ENCODE data around the gene PUS3. TPM values are rescaled to one million over a fixed set of nuclear protein-coding genes. Genes with fewer than 3 reads are reported as not detected.
A peak's percentile ranks its signal among the peaks of the same experiment; 100 is the strongest.
"Not testable (repeated sequence)": the region's sequence is repeated elsewhere in the genome, so short reads cannot be mapped to it uniquely, and the experiment has no call there.

PUS3 gene
- polyA plus RNA-seq, 1 donor from 2014 or later, result 10.0 TPM

DNA sequence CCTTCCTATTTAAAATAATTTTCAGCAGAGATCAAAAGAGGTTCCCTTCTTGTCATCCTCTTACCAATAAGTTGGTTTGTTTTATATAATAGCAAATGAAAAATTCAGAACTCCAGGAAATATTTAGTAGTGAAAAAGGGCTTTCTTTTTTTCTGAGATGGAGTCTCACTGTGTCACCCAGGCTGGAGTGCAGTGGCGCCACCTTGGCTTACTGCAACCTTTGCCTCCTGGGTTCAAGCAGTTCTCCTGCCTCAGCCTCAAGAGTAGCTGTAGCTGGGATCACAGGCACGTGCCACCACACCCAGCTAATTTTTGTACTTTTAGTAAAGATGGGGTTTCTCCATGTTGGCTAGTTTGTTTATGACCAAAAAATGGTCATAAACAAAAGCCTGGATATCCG is 11.6 kb upstream of the PUS3 start:
- not testable (repeated sequence) for H3K27ac Mint-ChIP-seq, H3K4me3 Mint-ChIP-seq, H3K9me3 Mint-ChIP-seq, H3K4me1 Mint-ChIP-seq, H3K36me3 Mint-ChIP-seq
- peaks cover 19% of the 10 kb centered on the region for H3K27me3 Mint-ChIP-seq

GRCh38 chr11:125910226-125910849 is 7.3 kb upstream of the PUS3 start:
- Mint-ChIP-seq H3K4me3 (no peak overlapping the region), H3K4me1 (no peaks in the 10 kb centered on the region), H3K27me3 (peaks cover 15% of the 10 kb centered on the region)

DNA sequence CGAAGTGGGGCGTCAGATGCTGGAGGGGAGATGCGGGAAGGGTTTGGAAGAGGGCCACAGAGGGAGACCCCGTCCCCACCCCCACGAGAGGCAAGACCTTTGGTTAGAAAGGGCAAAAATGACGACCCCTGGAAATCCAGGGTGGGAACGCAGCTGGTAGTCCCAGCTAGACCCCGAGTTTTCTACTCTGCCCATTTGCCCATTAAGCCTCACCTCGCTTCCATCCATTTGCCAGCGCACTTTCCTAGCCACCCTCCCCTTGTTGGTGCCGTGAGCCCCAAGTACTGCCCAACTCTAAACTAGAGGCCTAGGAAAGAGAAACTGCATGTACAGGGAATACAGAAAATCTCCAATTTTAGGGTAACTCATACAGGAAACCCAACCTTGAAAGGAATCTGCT is 1.7 kb upstream of the PUS3 start:
- Mint-ChIP-seq H3K9me3 (no peaks in the 10 kb centered on the region), H3K4me3 (peak overlapping the region; percentile 58 to 84 (median 81)), H3K36me3 (peaks cover 3% of the 10 kb centered on the region), H3K27ac (no peak overlapping the region), H3K4me1 (peaks cover 11 to 23% (median 21%) of the 10 kb centered on the region in 3 donors), H3K27me3 (peaks cover 14% of the 10 kb centered on the region)

More at GRCh38 chr11:125910226-125910849, 7.3 kb upstream of the PUS3 start:
- Mint-ChIP-seq H3K9me3 (peaks cover 0 to 2% (median 0%) of the 10 kb centered on the region in 3 donors), H3K36me3 (no peaks in the 10 kb centered on the region), H3K27ac (no peak overlapping the region)

DNA sequence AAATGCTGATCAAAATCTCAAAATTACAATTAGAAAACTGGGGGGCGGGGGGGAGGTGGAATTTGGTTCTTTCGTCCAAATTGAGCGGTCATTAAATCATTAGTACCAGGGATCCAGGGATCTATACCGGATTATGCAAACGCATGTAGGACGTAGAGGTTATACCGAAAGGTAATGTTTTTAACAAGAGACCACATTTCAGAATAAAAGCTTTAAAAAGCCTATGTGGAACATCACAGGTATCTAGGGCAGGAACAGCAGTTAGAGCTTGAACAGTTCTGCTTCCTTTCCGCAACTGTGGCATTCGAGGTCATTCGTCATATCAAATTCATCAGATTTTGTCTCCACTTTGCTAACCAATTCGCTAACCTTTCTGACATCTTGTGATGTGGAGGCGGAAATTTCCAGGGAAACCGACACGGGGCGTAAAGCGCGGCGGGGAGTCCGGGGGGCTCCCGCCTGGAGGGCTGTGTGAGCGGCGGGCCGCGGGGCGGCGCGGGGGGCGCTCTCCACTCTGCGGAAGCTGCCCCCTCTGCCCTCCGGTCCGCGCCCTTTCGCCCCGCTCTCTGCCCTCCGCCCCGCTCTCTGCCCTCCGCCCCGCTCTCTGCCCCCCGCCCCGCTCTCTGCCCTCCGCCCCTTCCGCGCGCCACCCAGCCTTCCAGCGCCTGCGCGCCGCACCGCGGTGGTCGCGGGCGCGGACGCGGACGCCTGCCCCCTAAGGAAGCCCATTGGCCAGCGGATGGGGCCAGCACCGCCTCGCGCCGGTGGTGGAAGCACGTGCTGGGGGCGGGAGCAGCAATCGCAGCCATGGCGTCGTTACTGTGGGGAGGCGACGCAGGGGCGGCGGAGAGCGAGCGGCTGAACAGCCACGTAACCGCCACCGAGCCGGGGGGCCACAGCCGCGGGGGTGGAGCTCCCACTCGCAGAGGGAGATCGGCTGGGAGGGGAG is 979 bp upstream of the PUS3 start, which contains the start of gene DDX25:
Gene DDX25 (plus strand): TSS at position 798 of the 949 bp plus-strand sequence. CDS start 10 bp downstream, at position 808.
- H3K27ac Mint-ChIP-seq, result peak within 1 kb of the TSS; percentile 82 to 96 (median 92)
- H3K9me3 Mint-ChIP-seq, result no peaks in the 10 kb centered on the region
- peak within 1 kb of the TSS; percentile 93 to 99 (median 96) for H3K4me3 Mint-ChIP-seq
- H3K4me1 Mint-ChIP-seq, result peaks cover 13 to 27% (median 24%) of the 10 kb centered on the region in 3 donors
- H3K27me3 Mint-ChIP-seq, result peaks cover 14% of the 10 kb centered on the region
- H3K36me3 Mint-ChIP-seq, result peaks cover 10% of the 10 kb centered on the region

GRCh38 chr11:125902277-125902926 is 604 bp downstream of the PUS3 start:
- Mint-ChIP-seq H3K27ac (peak overlapping the region; percentile 82 to 96 (median 92)), H3K4me1 (peaks cover 14 to 27% (median 24%) of the 10 kb centered on the region in 3 donors), H3K9me3 (no peaks in the 10 kb centered on the region), H3K27me3 (peaks cover 14% of the 10 kb centered on the region), H3K4me3 (peak overlapping the region; percentile 93 to 99 (median 96)), H3K36me3 (peaks cover 10% of the 10 kb centered on the region)

GRCh38 chr11:125901872-125902271 is 1.1 kb downstream of the PUS3 start:
- Mint-ChIP-seq H3K9me3 (no peaks in the 10 kb centered on the region), H3K4me3 (peak overlapping the region; percentile 51 to 87 (median 68)), H3K36me3 (peaks cover 10% of the 10 kb centered on the region), H3K27me3 (peaks cover 14% of the 10 kb centered on the region), H3K4me1 (peaks cover 14 to 27% (median 24%) of the 10 kb centered on the region in 3 donors), H3K27ac (no peak overlapping the region)

DNA sequence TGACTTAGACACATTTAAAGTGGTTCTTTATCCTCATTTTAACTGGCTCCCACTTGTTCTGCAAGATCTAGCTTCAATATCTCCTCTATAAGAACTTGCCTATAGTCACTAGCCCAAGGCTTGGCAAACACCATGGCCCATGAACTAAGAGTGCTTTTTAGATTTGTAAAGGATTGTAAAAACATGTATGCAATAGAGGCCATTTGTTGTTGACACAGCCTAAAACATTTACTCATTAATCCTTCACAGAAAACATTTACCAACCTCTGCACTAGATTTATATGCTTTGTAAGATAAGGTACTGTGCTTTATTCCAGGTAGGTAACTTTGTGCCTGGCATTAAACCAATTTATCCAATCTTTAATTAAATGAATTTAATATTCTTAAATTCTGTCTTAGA is 10.0 kb downstream of the PUS3 start:
- Mint-ChIP-seq H3K27me3 (no peaks in the 10 kb centered on the region), H3K27ac (peak overlapping the region in 1 of 3 donors; percentile 32), H3K4me3 (no peak overlapping the region), H3K9me3 (no peaks in the 10 kb centered on the region), H3K36me3 (peaks cover 2% of the 10 kb centered on the region), H3K4me1 (peaks cover 9 to 19% (median 9%) of the 10 kb centered on the region in 3 donors)

DNA sequence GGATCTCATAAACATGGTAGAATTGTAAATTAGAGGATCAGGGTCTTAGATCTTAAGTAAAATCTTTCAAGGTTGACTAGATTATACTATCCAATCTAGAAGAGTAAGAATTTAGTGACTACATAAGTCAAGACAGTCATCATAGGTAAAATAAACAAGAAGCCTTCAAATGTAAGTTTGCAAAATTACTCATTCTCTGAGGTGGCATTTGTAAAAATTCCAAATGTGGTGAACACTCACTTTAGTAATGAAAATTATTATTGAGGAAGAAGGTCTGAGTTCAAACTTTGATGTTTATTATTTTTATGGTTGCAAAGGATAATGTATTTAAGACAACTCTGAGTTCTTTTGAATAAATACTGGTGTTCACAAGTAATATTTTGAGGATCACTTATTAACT is 10.9 kb downstream of the PUS3 start:
- H3K4me1 Mint-ChIP-seq, result peaks cover 15 to 24% (median 15%) of the 10 kb centered on the region in 3 donors
- H3K9me3 Mint-ChIP-seq, result peaks cover 0 to 2% (median 0%) of the 10 kb centered on the region in 3 donors
- H3K27ac Mint-ChIP-seq, result peak overlapping the region in 1 of 3 donors; percentile 32
- no peaks in the 10 kb centered on the region for H3K27me3 Mint-ChIP-seq
- H3K4me3 Mint-ChIP-seq, result no peak overlapping the region
- peaks cover 2% of the 10 kb centered on the region for H3K36me3 Mint-ChIP-seq

DNA sequence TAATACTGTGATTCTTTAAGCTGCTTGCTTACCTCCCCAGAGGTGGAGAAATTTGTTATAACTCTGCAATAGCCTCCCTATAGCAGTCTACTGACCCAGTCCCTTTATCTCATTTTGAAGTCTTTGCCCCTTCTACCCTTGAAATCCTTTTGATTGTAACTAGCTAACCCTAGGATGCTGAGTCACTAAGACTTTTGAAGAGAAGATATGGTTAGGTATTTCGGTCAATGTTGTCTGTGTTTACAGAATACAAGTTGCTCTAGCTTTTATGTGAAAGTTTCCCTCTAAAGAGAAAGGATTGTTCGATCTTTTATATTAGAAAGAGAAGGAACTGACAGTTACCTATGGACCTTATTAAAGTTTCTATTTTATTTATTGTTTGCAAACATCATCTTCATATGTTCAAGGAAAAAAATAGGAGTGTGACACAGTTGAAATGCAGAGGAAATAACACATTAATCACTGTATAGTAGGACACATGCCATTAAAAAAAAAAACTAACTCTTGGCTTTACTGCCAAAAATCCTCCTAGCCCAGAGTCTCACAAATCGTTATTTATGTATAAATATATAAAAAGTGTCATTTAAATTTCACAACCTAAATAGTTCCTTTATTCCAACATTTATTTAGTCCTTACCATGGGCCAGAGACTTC is 12.4 kb downstream of the PUS3 start:
- H3K4me1 Mint-ChIP-seq, result peaks cover 12 to 27% (median 16%) of the 10 kb centered on the region in 3 donors
- peak overlapping the region in 1 of 4 donors; percentile 71 for H3K4me3 Mint-ChIP-seq
- H3K9me3 Mint-ChIP-seq, result peaks cover 0 to 2% (median 0%) of the 10 kb centered on the region in 3 donors
- H3K27ac Mint-ChIP-seq, result no peak overlapping the region
- peaks cover 2% of the 10 kb centered on the region for H3K36me3 Mint-ChIP-seq
- no peaks in the 10 kb centered on the region for H3K27me3 Mint-ChIP-seq

DNA sequence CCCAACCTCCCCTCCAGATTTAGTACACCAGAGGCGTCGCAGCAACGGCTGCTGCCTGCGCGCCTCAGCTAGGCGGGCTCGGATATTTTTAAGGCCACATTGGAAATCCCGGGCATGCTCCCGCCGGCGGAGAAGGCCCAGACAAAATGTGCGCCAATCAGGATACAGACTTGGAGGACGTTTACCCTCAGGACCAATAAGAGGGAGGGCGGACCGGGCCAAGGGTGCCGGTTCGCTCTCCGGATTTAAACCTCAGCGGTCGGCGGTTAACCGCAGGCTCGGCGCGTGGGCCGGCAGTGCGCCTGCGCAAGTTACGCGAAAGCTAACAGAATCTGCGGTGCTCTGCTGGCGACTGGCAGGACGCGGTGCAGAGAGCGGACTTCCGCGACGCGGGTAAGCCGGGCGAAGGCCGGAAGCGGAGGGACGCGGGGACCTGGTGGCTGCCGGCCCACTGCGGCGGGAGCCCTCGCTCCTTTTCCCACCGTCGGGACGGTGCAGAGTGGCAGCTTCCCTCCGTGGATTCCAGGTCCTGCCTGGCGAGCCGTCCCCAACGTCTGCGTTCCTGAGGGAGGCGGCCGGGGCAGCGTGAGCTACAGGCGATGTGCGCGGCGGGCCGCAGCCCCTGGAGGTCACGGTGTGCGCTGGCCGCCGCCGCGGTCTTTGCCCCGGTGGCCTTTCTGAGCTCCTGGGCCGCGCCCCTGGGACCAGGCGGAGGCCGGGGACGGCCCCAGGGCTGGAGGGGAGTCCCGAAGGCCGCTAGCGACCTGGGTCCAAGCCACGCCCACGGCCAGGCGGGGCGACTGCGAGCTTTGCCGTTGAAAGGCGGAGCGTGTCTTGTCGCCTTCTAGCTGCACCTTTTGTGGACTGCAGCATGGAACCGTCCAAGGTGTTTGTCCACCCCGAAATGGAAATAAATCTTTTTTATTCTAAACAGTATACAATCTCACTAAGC is 15.4 kb downstream of the PUS3 start, which contains the start of gene HYLS1:
Gene HYLS1 (plus strand): TSS at position 296 of the 952 bp plus-strand sequence. CDS start 11,701 bp downstream, outside the sequence.
- H3K27ac Mint-ChIP-seq, result peak within 1 kb of the TSS; percentile 96 to 100 (median 99)
- peaks cover 13 to 27% (median 16%) of the 10 kb centered on the region in 3 donors for H3K4me1 Mint-ChIP-seq
- H3K27me3 Mint-ChIP-seq, result no peaks in the 10 kb centered on the region
- peaks cover 0 to 2% (median 0%) of the 10 kb centered on the region in 3 donors for H3K9me3 Mint-ChIP-seq
- peaks cover 2% of the 10 kb centered on the region for H3K36me3 Mint-ChIP-seq
- peak within 1 kb of the TSS; percentile 93 to 97 (median 96) for H3K4me3 Mint-ChIP-seq

GRCh38 chr11:125886997-125887372 is 16.0 kb downstream of the PUS3 start:
- Mint-ChIP-seq H3K27me3 (no peaks in the 10 kb centered on the region), H3K4me1 (peaks cover 13 to 24% (median 16%) of the 10 kb centered on the region in 3 donors), H3K27ac (peak overlapping the region; percentile 96 to 100 (median 99)), H3K9me3 (peaks cover 0 to 2% (median 0%) of the 10 kb centered on the region in 3 donors), H3K36me3 (peaks cover 2% of the 10 kb centered on the region), H3K4me3 (peak overlapping the region; percentile 93 to 97 (median 96))

- Mint-ChIP-seq H3K36me3 (peaks cover 2% of the 10 kb centered on the region), H3K4me1 (peaks cover 8 to 13% (median 10%) of the 10 kb centered on the region in 3 donors), H3K27ac (peak overlapping the region in 1 of 3 donors; percentile 80), H3K27me3 (no peaks in the 10 kb centered on the region), H3K4me3 (peak overlapping the region in 1 of 4 donors; percentile 50), H3K9me3 (peaks cover 0 to 2% (median 0%) of the 10 kb centered on the region in 3 donors)
Observed at GRCh38 chr11:125883375-125883774, 19.6 kb downstream of the PUS3 start.

DNA sequence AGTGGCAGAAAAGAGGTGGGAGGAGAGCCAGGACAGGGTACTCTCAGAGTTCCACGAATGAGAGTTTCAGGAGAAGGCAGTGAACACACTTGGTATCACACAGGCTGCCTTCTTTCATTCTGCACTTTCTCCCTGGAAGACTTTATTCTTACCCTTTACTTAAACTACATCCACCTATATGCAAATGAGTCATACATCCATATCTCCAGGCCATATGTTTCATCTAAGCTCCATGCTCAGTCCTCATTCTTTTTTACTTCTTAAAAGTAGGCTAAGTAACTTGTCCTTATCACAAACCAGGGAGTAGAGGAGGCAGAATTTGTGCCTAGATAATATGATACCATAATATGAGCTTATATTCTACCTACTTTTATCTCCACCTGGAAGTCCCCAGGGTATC is 21.7 kb downstream of the PUS3 start:
- peaks cover 2% of the 10 kb centered on the region for H3K36me3 Mint-ChIP-seq
- H3K9me3 Mint-ChIP-seq, result no peaks in the 10 kb centered on the region
- no peak overlapping the region for H3K4me3 Mint-ChIP-seq
- H3K4me1 Mint-ChIP-seq, result peaks cover 0 to 2% (median 2%) of the 10 kb centered on the region in 3 donors
- no peaks in the 10 kb centered on the region for H3K27me3 Mint-ChIP-seq
- H3K27ac Mint-ChIP-seq, result no peak overlapping the region
